Left colon (tissue), 2 donors: ENCODE data around the gene SLC35G3. TPM values are rescaled to one million over a fixed set of nuclear protein-coding genes. Genes with fewer than 3 reads are reported as not detected.
"Not testable (repeated sequence)": the region's sequence is repeated elsewhere in the genome, so short reads cannot be mapped to it uniquely, and the experiment has no call there.

Experiments
- ATAC-seq: fragments of 200-7000 bp; cut with Tn5 transposase; one replicate; pipeline ENCODE4 v1.9.1; 2020; ENCODE audit warnings: mild to moderate bottlenecking, moderate library complexity
- DNase-seq, 2 donors: peaks; one replicate each; pipeline ENCODE4 v3.0.0-alpha.2; 2020
- intact Hi-C, 2 donors: fragments of 100-400 bp; cut with DNase I in 1 of 2; cut with micrococcal nuclease in 1 of 2; formaldehyde crosslinking; loops; one replicate each; pipeline versions ENCODE4 v1.11.2 to v1.14.0; 2022; cut with DNase I, micrococcal nuclease
- total RNA-seq, 2 donors: library from RNA; stranded (reverse); fragmentation: NEBNext Ultra II Directional; extraction: Animal tissue kit (Norgen Biotek cat#: 25700); gene quantifications; one replicate each; pipeline ENCODE4 v1.2.1, GENCODE V29; 2021
- donor health status: DM: no; HTN: no; CAD: no.
- donor health status: DM: yes; HTN: yes; CAD: no.

The SLC35G3 gene
- total RNA-seq, 2 donors from 2014 or later: not detected

DNA sequence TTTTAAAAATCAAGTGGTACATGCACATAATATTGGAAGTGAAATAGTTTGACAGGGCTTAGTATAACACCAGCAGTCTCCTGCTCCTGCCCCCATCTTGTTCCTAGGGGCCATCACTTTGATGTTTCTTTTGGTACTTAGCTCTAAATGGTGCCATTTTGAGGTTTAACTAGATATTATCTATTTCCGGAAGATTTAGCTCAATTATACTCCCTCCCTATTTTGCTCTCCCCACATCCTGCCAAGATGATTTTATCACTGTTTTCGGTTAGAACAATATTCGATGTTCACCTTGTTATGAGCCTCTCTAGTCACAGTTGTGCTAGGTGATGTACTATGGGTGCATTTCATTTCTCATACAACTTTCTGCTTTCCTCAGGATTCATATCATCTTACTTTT, 20.0 kb upstream of the SLC35G3 start:
- peak; percentile 24 for ATAC-seq
- intact Hi-C loops: no loop called here
- DNase-seq: no peak

DNA sequence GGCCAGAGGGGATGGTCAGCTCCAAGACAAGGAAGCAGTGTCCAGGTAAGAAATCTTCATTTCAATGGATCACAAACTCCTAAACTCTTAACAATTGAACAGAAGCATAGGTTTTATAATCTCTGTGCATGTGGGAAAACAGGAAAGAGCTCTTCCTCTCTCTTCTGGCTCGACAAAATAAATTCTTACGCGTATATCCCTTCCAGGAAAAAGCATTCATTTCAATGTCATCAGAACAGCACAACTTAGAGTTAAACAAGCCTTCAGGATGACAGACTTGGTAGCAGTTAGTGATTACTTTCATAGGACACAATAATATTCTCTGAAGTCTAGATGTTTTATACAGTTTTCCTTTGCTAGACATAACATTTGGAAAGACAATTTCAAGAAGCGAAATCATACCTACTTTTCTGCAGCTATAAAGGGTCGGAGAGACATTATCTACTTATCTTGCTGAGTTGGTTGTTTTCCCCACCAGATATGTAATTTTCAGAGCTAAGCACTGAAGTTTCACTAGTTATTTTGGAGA, 19.3 kb upstream of the SLC35G3 start:
- intact Hi-C loops: no loop called here

DNA sequence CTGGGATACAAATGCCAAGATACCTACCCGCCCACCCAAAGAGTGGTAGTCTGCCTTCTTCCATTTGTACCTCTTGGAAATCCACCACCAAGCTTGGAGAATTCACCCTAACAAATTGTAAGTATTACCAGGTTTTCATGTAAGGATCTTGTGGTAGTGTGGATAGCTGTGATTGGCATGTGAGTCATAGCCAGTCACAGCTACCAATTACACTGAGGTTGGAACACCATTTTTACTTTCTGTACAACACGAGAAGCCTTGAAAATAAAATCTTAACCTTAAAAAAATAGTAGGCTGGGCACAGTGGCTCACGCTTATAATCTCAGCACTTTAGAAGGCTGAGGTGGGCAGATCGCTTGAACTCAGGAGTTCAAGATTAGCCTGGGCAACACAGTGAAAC, 18.5 kb upstream of the SLC35G3 start:
- DNase-seq (no peak), ATAC-seq (no peak)
- intact Hi-C loops: no loop called here

More for the DNA sequence above, 19.3 kb upstream of the SLC35G3 start:
- ATAC-seq (no peak), DNase-seq (no peak)

DNA sequence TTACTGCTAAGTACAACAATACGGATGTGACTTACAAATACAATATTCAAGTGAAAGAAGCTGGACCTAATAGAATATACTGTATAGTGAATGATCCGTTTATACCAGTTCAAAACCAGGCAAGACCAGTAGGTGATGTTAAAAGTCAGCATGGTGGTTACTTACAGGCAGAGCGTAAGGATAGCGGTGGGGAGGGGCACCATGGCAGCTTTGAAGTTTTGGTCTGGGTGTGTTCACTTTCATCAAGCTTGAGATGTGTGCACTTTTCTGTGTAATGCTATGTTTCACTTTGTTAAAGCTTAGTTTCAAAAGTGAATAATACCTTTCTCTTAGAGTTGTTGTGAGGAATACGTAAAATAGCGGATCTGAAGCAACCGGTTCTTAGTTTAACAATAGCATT, 16.5 kb upstream of the SLC35G3 start:
- DNase-seq: no peak
- intact Hi-C loops: no loop called here

DNA sequence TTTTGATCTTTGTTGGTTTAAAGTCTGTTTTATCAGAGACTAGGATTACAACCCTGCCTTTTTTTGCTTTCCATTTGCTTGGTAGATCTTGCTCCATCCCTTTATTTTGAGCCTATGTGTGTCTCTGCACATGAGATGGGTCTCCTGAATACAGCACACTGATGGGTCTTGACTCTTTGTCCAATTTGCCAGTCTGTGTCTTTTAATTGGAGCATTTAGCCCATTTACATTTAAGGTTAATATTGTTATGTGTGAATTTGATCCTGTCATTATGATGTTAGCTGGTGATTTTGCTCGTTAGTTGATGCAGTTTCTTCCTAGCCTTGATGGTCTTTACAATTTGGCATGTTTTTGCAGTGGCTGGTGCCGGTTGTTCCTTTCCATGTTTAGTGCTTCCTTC, 8.4 kb upstream of the SLC35G3 start:
- DNase-seq, intact Hi-C loops, ATAC-seq: not testable (repeated sequence)

More for the DNA sequence above, 16.5 kb upstream of the SLC35G3 start:
- ATAC-seq: no peak

DNA sequence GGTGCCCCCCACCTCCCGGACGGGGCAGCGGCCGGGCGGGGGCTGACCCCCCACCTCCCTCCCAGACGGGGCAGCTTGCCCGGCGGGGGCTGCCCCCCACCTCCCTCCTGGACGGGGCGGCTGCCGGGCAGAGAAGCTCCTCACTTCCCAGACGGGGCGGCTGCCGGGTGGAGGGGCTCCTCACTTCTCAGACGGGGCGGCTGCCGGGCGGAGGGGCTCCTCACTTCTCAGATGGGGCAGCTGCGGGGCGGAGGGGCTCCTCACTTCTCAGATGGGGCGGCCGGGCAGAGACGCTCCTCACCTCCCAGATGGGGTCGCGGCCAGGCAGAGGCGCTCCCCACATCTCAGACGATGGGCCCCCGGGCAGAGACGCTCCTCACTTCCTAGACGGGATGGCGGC, 869 bp upstream of the SLC35G3 start:
- not testable (repeated sequence) for DNase-seq, ATAC-seq

DNA sequence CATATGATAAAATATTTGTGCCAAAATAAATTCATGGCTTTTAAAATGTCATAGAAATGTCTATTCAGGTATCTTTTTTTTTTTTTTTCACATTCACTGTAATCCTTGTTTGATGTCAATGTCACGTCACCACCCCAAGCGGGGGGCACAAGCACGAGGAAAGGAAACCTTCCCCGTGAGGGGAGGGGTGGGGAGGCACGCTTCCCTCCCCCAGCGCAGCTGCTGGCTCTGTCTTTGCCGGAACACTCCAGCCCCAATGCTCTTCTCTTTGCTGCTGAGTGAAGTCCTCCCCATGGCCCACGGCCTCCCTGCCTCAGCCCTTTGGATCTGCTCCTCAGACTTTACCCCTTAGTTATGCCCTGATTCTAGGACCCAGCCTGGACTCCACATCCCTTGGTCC, 1.5 kb downstream of the SLC35G3 start:
- DNase-seq (no peak), ATAC-seq (no peak)
- intact Hi-C loops: no loop called here

More for the DNA sequence above, 869 bp upstream of the SLC35G3 start:
- intact Hi-C loops: not testable (repeated sequence)

DNA sequence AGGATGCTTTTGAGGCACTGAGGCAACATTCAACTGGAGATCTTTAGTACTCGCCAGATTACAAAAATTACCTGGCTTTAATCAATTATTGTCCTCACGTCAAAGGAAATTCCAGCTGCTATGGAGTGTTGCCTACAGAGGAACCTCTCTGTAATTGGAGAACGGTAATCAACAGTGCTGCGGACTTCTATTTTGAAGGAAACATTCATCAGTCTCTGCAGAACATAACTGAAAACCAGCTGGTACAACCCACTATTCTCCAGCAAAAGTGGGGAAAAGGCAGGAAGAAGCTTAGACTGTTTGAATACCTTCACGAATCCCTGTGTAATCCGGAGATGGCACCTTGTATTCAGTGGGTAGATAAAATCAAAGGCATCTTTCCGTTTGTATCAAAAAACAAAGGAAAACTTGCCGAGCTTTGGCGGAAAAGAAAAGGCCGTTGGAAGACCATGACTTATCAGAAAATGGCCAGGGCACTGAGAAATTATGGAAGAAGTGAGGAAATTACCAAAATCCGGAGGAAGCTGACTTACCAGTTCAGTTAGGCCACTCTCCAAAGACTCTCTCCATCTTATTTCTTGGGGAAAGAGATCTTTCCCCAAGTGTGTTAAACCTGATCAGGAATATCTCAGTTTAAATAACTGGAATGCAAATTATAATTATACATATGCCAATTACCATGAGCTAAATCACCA, 3.0 kb downstream of the SLC35G3 start:
- ATAC-seq (no peak), DNase-seq (no peak)
- intact Hi-C loops: no loop called here

DNA sequence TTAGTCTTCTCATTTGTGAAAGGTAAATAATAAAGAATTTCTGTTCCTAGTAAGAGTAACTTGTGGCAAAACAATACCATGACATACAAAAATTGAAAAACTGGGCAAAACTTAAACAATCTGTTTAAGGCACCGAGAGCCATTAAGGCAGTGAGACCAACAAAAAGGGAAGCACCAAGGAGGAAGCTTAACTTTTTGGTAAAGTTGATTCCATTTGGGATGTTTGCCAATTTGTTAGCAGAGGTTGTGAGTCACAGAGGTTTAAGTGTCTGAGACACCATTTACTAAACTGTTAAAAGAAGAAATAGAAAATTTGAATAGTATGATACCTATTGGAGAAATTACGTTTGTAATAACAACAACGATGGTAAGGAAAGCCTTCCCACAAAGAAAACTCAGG, 4.9 kb downstream of the SLC35G3 start:
- DNase-seq (no peak), ATAC-seq (no peak)
- intact Hi-C loops: no loop called here

DNA sequence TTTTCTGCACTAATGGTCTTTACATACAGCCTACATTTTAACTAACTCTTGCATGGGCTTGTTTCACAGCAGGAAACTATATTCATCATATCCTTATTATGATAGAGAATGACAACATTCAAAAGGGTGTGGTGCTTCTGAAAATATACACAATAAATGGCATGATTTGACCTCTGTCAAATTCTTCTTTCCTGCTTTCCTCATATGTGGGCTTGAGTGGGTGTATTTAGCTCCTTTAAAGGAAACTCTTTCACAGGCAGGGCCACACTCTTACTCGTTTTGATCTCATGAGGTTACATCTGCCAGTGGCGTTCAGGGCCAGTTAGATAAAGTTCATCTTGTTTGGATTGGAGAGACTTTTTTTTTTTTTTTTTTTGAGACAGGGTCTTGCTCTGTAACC, 6.1 kb downstream of the SLC35G3 start:
- DNase-seq (no peak), ATAC-seq (peak; percentile 79)
- intact Hi-C loops: no loop called here

DNA sequence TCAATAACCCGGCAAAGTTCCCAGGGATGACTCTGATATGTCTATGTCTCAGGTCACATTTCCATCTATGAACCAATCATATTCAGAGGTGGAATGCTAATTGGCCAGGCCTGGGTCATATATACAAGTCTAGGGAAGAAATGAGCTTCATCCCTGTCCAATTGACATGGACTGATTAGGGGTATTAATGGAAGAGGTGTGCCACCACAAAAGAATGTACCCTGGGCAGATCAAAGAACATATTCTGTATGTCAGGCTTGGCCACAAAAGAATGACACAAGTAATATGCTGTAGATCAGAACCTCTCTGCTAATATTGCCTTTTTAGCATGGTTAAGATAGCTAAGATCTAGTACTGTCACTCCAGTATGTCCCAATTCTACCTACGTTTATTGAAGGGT, 6.7 kb downstream of the SLC35G3 start:
- intact Hi-C loops: no loop called here
- no peak for ATAC-seq

DNA sequence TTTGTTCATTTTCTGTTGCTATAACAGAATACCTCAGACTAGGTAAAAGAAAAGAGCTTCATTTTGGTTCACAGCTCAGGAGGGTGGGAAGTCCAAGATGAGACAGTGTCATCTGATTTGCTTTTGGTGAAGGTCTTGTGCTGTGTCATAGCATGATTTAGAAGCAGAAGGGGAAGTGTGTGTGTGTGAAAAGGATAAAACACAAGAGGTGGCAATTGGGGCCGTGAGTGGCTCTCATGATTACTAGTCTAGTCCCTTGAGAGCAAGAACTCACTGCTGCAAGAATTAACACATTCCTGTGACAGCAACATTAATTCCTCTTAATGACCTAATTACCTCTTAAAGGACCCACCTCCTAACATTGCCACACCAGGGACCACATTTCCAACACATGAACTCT, 8.3 kb downstream of the SLC35G3 start:
- no peak for ATAC-seq
- intact Hi-C loops: no loop called here

More for the DNA sequence above, 6.7 kb downstream of the SLC35G3 start:
- no peak for DNase-seq

DNA sequence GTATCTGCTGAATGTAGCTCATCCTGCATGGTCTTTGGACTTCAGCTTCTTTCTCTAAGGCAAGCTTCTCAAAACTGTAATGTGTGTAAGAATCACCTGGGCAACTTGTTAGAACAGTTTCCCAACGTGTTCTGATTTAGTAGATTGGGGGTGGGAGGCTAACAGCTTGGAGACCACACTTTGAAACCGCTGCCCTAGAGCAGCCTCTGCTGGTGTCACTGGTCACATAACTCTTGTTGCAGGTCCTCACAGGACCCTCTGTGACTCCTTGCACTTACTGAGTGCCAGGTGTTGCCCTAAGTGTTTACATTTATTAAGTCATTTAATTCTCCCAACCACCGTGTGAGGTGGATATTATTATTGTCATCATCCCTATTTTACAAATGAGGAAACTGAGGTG, 9.9 kb downstream of the SLC35G3 start:
- intact Hi-C loops: no loop called here
- DNase-seq (no peak), ATAC-seq (no peak)

More for the DNA sequence above, 8.3 kb downstream of the SLC35G3 start:
- no peak for DNase-seq

DNA sequence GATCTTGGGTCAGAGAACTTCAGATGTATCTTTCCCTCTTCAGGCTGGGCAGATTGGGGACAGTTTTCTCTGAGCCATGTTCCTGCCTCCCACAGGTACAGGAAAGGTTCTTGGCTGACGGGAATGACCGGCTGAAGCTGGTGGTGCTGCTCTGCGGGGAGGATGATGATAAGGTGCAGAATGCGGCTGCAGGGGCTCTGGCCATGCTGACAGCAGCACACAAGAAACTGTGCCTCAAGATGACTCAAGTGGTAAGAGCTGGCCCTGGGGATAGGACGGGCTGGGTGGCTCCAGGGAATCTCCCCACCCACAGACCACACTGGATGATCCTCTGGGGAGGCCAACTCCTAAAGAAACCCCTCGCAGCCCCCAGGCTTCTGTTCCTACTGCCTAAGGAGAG, 10.9 kb downstream of the SLC35G3 start:
- intact Hi-C loops: no loop called here
- DNase-seq: no peak
- ATAC-seq: no peak

DNA sequence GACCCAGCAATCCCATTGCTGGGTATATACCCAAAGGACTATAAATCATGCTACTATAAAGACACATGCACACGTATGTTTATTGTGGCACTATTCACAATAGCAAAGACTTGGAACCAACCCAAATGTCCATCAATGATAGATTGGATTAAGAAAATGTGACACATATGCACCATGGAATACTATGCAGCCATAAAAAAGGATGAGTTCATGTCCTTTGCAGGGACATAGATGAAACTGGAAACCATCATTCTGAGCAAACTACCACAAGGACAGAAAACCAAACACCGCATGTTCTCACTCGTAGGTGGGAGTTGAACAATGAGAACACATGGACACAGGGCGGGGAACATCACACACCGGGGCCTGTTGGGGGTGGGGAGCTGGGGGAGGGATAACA, 14.8 kb downstream of the SLC35G3 start:
- intact Hi-C loops, ATAC-seq, DNase-seq: not testable (repeated sequence)

DNA sequence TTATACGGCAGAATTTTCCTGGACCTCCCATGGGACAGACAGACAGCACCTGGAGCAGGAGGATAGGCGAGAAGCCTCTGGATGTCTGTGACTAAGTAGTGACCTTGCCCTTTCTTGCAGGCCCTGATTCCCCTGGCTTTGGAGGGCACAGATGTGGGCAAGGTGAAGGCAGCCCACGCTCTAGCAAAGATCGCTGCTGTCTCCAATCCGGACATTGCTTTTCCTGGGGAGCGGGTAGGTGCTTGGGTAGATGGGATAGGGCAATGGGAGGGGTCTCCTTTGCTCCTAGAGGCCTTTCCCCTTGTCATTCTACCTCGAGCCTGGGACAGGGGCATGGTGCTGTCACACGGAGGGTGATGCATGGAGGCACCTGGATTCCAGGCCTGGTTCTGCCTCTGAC, 17.3 kb downstream of the SLC35G3 start:
- DNase-seq (no peak), ATAC-seq (no peak)
- intact Hi-C loops: no loop called here

DNA sequence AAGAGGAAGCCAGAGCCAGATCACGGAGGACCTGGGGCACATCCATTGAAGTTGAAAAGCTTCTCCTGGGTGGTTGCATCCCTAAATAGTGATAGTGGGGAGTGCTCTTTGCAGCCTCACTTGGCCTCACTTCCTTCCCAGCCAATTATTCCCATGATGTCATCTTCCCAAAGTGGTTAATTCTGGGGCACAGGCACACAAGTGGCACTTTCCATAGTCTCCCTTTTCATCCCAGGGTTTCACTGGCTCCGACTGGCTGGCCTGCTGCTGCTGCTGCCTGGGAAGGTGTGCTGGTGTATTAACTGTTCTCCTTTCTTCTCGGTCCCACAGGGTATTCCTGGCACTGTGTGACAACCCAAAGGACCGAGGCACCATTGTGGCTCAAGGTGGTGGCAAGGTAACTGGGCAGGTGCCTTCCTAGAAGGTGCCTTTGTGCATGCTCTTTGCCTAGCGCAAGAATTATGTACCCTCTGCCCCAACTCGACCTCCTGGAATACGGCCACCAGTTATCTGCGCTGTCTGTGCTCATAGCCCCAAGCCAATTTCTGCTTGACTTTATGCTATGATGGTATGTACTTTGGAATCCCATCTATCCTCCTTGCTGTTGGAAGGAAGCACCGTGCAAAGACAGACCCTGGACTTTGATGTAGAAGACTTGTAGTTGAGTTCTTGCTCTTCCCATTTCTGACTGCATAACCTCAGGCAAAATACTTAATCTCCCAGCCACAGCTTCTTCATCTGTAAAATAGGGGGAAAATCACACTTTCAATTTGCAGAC, 18.4 kb downstream of the SLC35G3 start:
- ATAC-seq (no peak), DNase-seq (no peak)
- intact Hi-C loops: no loop called here

DNA sequence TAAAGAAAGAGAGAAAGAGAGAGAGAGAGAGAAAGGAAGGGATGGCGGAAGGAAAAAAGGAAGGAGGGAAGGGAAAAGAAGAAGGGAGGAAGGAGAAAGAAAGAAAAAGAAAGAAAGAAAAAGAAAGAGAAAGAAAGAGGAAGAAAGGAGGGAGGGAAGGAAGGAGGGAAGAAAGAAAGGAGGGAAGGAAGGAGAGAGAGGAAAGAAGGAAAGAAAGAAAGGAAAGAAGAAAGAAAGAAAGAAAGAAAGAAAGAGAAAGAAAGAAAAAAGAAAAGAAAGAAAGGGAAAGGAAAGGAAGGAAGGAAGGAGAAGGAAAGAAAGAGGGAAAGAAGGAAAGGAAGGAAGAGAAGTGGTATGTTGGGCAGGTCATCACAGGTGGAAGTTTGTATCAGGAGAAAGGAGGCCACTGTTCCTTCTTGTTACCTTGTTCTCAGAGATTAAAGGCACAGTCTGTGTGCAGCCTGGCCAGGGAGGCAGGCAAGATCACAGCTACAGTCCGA, 19.3 kb downstream of the SLC35G3 start:
- DNase-seq (no peak), ATAC-seq (no peak)
- intact Hi-C loops: no loop called here

DNA sequence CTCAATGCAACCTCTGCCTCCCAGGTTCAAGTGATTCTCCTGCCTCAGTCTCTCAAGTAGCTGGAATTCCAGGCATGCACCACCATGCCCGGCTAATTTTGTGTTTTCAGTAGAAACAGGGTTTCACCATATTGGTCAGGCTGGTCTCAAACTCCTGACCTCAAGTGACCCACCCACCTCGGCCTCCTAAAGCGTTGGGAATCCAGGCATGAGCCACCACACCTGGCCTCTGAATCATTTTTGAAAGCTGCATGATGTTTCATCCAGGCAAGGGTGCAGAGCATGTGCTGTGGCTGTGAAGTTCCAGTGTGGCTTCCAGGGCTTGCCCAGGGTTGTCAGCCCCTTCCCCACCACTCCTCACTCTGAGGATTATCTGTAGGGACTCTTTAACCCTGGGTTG, 21.9 kb downstream of the SLC35G3 start:
- DNase-seq, intact Hi-C loops, ATAC-seq: not testable (repeated sequence)

DNA sequence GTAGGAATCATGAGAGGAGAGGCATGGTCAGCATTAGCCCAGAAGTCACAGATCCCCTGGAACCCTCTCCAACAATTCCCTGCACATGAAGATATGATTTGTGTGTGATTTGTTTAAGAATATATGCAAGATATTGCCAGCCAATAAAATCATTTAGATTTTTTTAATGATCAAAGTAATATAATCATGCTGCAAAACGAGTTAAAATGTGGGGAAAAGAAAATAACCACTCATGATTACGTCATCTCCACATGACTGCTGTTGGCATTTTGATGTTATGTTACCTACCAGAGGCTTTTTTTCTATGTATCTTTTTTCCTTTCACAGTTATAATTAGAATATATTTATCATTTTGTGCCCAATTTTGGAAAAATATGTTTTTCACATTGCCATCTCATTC, 22.4 kb downstream of the SLC35G3 start:
- intact Hi-C loops: no loop called here
- ATAC-seq (no peak), DNase-seq (no peak)
